ENCODE results near the gene RARA.
A peak's percentile ranks its signal among the peaks of the same experiment; 100 is the strongest.

Gene RARA

GRCh38 chr17:40347319-40348135, 38.5 kb downstream of the RARA start:
- no peak for DNase-seq

- DNase-seq, result no peak
Measured at GRCh38 chr17:40348136-40348504, 39.1 kb downstream of the RARA start.

GRCh38 chr17:40348562-40349476, 39.8 kb downstream of the RARA start:
- DNase-seq, result peak; percentile 90

- no peak for DNase-seq
Measured at GRCh38 chr17:40349477-40349894, 40.5 kb downstream of the RARA start.

GRCh38 chr17:40349895-40350688, 41.1 kb downstream of the RARA start:
- peak; percentile 56 for DNase-seq

GRCh38 chr17:40350689-40351358, 41.8 kb downstream of the RARA start:
- peak; percentile 90 for DNase-seq

GRCh38 chr17:40351359-40352236, 42.6 kb downstream of the RARA start:
- DNase-seq, result peak; percentile 84

GRCh38 chr17:40352237-40352778, 43.3 kb downstream of the RARA start:
- DNase-seq, result no peak

GRCh38 chr17:40352779-40353394, 43.9 kb downstream of the RARA start:
- no peak for DNase-seq

GRCh38 chr17:40354221-40355122, 45.5 kb downstream of the RARA start:
- DNase-seq, result no peak

GRCh38 chr17:40355123-40355803, 46.3 kb downstream of the RARA start:
- peak; percentile 34 for DNase-seq

GRCh38 chr17:40355804-40356758, 47.1 kb downstream of the RARA start:
- no peak for DNase-seq

- DNase-seq, result no peak
Measured at GRCh38 chr17:40356990-40357881, 48.3 kb downstream of the RARA start.

- DNase-seq, result peak; percentile 75
Measured at GRCh38 chr17:40358323-40359038, 49.5 kb downstream of the RARA start.

GRCh38 chr17:40360091-40360490, 51.1 kb downstream of the RARA start:
- DNase-seq, result no peak

All from NCI-H1092 treated with DMSO at 0.1 percent for 48 hours (cell line).